ENCODE results near the gene SKP2.

- TF ChIP-seq CTCF (IDR thresholded peaks at IDR 0.05) (no peak), POLR2A (IDR thresholded peaks at IDR 0.05) (no peak)
Observed at GRCh38 chr5:36198281-36198680, 46.4 kb downstream of the SKP2 start.
